AG04450 (cell line): Measurements from ENCODE around the gene IREB2. TPM values are rescaled to one million over a fixed set of nuclear protein-coding genes. Genes with fewer than 3 reads are reported as not detected.

Experiments used
- CTCF ChIA-PET: fragments of 300-600, 350-600 bp; formaldehyde crosslinking; extraction: SDS; loops from one replicate; lab custom pipeline; 2022; ENCODE audit warnings: antibody characterized with exemption, inconsistent platforms; lab: Charles Lee
- POLR2A ChIA-PET: fragments of 350-600 bp; formaldehyde crosslinking; extraction: SDS; loops from one replicate; lab custom pipeline; 2021; ENCODE audit warnings: antibody characterized with exemption, inconsistent platforms; lab: Yijun Ruan, JAX
- DNase-seq: peaks from one replicate; pipeline ENCODE4 v3.0.0-alpha.2; 2011; ENCODE audit warnings: low read depth, low spot score
- H3K27ac ChIP-seq: one replicate; pipeline ENCODE4 v1.5.1; 2012; ENCODE audit warnings: low read depth, low read length, control low read depth
- H3K27me3 ChIP-seq: one replicate; pipeline ENCODE4 v1.6.0; 2012; ENCODE audit warnings: low read length; ENCODE audit not compliant: control insufficient read depth, insufficient read depth
- H3K4me3 ChIP-seq: 2 replicates; pipeline ENCODE4 v1.5.1; 2011; ENCODE audit warnings: mild to moderate bottlenecking, low read depth, low read length, control low read depth
- H3K9me3 ChIP-seq: 2 replicates; pipeline ENCODE4 v1.5.1; 2012; ENCODE audit warnings: low read length; ENCODE audit not compliant: control insufficient read depth, insufficient read depth
- polyA plus RNA-seq: library from polyadenylated mRNA; depleted of rRNA; stranded (reverse); fragments of >200 nt; gene quantifications from 2 replicates; pipeline ENCODE4 v1.2.3, GENCODE V29; 2011
- TF ChIP-seq, protein P1 (sequence below): IDR thresholded peaks from 2 replicates; pipeline ENCODE4 v1.5.1; 2011; ENCODE audit warnings: low read depth, low read length, control low read depth, inconsistent platforms

The IREB2 gene
- polyA plus RNA-seq, 1 experiment = 30.4 TPM

DNA sequence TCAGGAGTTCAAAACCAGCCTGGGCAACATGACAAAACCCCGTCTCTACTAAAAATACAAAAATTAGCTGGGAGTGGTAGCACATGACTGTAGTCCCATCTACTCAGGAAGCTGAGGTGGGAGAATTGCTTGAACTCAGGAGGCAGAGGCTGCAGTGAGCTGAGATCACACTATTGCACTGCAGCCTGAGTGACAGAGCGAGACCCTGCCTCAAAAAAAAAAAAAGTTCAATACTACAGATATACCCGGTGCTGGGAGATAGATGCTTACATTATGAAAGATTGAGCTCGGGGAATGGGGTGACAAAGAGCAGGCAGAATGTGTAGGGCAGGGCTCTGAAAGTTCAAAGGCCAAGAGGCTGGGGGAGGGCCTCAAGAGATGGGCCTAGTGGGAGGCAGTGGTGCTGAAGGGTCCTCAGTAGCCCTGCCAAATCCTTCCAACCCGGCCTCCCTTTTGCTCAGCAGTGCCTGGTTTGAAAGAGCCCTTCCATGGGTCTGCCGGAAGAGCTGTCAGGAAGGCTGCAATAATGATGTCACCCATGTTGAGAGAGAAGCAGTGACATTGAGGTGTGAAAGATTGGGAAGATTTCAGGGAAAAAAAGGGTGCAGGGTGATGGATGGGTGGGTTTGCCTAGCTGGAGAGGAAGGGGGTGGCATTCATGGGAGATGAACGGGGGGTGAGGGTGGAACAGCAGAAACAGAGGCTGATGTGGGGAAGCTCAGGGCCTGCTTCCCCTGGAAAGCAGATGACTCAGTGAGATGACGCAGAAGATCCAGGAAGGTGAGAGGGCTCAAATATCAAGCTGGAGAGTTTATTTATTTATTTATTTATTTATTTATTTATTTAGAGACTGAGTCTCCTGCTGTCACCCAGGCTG lies 20.0 kb upstream of the IREB2 start:
- DNase-seq = no peak
- POLR2A ChIA-PET = no interaction called here
- CTCF ChIA-PET = interaction anchor here (0.6 to 4.9 kb wide), 5 partner anchors 9 to 118 kb away, joined by 3 to 58 read pairs (median 7); partner anchors contain the start of gene SKIC8
- H3K9me3 ChIP-seq = no peaks in the 10 kb centered on the region
- no peak overlapping the region for H3K4me3 ChIP-seq
- H3K27me3 ChIP-seq = peaks cover 21% of the 10 kb centered on the region
- no peak overlapping the region for H3K27ac ChIP-seq
- TF ChIP-seq, protein P1, sequence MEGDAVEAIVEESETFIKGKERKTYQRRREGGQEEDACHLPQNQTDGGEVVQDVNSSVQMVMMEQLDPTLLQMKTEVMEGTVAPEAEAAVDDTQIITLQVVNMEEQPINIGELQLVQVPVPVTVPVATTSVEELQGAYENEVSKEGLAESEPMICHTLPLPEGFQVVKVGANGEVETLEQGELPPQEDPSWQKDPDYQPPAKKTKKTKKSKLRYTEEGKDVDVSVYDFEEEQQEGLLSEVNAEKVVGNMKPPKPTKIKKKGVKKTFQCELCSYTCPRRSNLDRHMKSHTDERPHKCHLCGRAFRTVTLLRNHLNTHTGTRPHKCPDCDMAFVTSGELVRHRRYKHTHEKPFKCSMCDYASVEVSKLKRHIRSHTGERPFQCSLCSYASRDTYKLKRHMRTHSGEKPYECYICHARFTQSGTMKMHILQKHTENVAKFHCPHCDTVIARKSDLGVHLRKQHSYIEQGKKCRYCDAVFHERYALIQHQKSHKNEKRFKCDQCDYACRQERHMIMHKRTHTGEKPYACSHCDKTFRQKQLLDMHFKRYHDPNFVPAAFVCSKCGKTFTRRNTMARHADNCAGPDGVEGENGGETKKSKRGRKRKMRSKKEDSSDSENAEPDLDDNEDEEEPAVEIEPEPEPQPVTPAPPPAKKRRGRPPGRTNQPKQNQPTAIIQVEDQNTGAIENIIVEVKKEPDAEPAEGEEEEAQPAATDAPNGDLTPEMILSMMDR = no peak

DNA sequence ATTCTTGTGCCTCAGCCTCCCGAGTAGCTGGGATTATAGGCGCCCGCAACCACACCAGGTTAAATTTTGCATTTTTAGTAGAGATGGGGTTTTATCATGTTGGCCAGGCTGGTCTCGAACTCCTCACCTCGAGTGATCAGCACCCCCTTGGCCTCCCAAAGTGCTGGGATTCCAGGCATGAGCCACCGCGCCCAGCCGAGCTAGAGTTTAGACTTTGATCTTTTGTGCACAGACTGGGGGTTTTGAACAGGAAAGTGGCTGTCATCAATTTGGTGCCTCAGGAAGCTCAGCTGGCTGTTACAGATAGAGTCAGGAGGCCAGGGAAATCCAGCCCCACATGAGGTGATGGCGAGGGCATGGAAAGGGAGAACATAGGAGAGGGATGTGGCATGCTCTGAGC lies 19.3 kb upstream of the IREB2 start:
- H3K9me3 ChIP-seq = no peaks in the 10 kb centered on the region
- no peak overlapping the region for H3K4me3 ChIP-seq
- ChIA-PET CTCF (interaction anchor here (0.6 to 4.9 kb wide), 5 partner anchors 10 to 119 kb away, joined by 3 to 58 read pairs (median 7); partner anchors contain the start of gene SKIC8), POLR2A (no interaction called here)
- no peak for DNase-seq
- TF ChIP-seq, protein P1 = no peak
- H3K27me3 ChIP-seq = peaks cover 21% of the 10 kb centered on the region
- no peak overlapping the region for H3K27ac ChIP-seq

DNA sequence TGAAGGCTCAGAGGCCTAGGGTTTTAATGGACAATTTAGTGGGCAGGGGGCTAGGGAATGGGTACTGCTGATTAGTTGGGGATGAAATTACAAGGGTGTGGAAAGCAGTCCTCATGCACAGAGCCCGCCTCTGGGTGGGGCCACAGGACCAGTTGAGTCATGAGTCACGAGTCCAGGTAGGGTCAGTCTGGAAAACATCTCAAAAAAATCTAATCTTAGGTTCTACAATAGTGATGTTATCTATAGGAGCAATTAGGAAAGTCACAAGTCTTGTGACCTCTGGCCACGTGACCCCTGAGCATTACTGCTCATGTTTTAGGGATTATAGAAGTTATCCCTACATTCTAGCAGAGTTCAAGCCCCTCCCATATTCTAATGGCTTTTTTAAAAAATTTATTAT lies 18.6 kb upstream of the IREB2 start:
- ChIA-PET CTCF (interaction anchor here (1.1 to 4.9 kb wide), 2 partner anchors 110 to 120 kb away, joined by 10 to 58 read pairs; partner anchors contain the start of gene SKIC8), POLR2A (no interaction called here)
- TF ChIP-seq, protein P1 = no peak
- Histone ChIP-seq H3K4me3 (no peak overlapping the region), H3K27ac (no peak overlapping the region), H3K27me3 (peaks cover 18% of the 10 kb centered on the region), H3K9me3 (no peaks in the 10 kb centered on the region)
- DNase-seq = no peak

DNA sequence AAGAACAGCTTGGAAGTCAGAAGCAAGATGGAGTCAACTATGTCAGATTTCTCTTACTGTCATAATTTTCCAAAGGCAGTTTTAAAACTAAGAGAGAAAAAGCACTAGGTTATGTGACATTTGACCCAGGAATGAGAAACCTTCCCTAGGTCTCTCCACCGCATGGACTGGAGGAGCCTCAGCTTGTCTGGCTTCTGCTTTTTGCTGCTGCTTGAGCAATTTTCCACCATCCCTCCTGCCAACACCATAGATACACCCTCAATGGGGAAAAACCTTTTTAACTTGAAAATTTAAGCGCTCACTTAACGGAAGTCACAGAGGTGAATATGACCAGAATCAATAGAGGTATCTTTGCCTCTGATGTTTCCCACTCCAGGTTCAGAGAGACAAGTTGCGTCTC lies 17.8 kb upstream of the IREB2 start:
- ChIA-PET POLR2A (no interaction called here), CTCF (interaction anchor here (5.6 kb wide), 1 partner anchor 113 kb away, joined by 112 read pairs; no protein-coding TSS in a partner anchor)
- Histone ChIP-seq H3K27ac (no peak overlapping the region), H3K4me3 (no peak overlapping the region), H3K9me3 (no peaks in the 10 kb centered on the region), H3K27me3 (peaks cover 20% of the 10 kb centered on the region)
- TF ChIP-seq, protein P1 = no peak
- DNase-seq = no peak

DNA sequence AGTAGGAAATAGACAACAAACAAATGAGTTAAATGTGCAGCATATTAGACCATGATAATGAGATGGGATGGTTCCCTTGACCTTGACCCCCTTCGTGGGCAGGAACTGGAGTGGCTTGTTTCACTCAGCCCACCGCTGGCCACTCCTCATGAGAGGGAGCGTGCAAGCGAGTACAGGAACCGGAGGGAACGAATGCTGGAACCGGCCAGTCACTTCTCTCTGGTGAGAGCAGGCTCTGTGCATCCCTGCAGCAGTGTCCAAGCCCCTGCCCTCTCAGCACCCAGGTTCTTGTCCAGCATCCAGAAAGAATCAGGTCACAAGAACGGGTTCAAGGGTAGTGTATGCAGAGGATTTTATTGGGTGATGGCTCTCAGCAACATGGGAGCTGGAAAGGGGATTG lies 17.2 kb upstream of the IREB2 start:
- CTCF ChIA-PET = interaction anchor here (3.4 to 5.6 kb wide), 3 partner anchors 9 to 113 kb away, joined by 28 to 112 read pairs (median 34); partner anchors contain the start of gene IREB2
- DNase-seq = no peak
- POLR2A ChIA-PET = no interaction called here
- Histone ChIP-seq H3K27ac (no peak overlapping the region), H3K27me3 (peaks cover 18% of the 10 kb centered on the region), H3K4me3 (no peak overlapping the region), H3K9me3 (no peaks in the 10 kb centered on the region)
- TF ChIP-seq, protein P1 = no peak
